ENCODE data around the gene ELP5. TPM values are rescaled to one million over a fixed set of nuclear protein-coding genes. Genes with fewer than 3 reads are reported as not detected.

Gene ELP5
- total and polyA plus RNA-seq, 2 donors (not counting 3 experiments of a cell fraction or from before 2014, with no cell fraction given): 44.4 to 54.7 TPM

DNA sequence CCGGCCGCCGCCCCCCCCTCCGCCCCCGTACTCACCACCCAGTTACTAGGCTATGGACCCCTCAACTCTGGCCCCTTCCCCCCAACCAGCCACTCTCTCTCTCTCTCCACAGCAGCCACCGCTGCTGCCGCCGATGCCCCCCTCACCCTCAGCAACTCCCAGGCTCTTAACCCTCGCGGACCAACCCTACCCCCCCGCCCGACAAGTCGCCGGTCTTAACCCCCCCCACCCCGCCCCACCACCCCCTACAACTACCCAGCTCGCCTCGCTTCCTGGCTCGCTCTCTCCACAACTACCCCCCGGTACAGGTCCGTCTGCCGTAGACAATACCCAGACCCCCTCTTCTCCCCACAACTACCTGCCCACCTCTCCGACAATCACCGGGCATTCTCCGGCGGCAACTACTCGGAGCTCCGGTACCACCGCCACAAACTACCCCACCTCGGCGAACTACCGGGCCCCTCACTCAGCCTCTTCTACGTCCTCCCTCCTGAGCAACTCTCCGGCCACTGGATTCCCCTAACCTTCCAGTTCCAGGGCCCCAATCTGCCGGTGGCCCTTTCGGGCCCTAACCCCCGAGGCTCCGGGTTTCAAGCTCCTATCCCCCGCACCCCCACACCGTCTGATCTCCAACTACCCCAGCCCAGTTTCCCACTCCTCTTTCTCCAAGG, 13.5 kb upstream of the ELP5 start:
- Histone ChIP-seq H3K27me3 (ENCODE audit: control insufficient read depth in 2 of 2, insufficient read depth in 2 of 2, low read length in 2 of 2) (no peaks in the 10 kb centered on the region), H3K27ac (ENCODE audit: insufficient read depth, low read depth, low read length) (peak overlapping the region; percentile 14), H3K9me1 (replicated peaks; ENCODE audit: control insufficient read depth, extremely low read depth, insufficient read depth, low read length) (no peaks in the 10 kb centered on the region), H3K9ac (replicated peaks; ENCODE audit: extremely low read depth, insufficient read depth, low read length) (peak overlapping the region; percentile 71), H4K20me1 (replicated peaks; ENCODE audit: control insufficient read depth, extremely low read depth, insufficient read depth, low read length) (no peaks in the 10 kb centered on the region), H3K36me3 (ENCODE audit: control insufficient read depth in 2 of 2, extremely low read depth in 1 of 2, insufficient read depth in 2 of 2, low read length in 2 of 2) (peaks cover 15 to 24% of the 10 kb centered on the region in 2 experiments), H2AFZ (ENCODE audit: low read depth, low read length) (no peak overlapping the region), H3K4me2 (ENCODE audit: insufficient read depth, low read length) (no peak overlapping the region), H3K79me2 (ENCODE audit: control insufficient read depth, insufficient read depth, low read length) (peaks cover 58% of the 10 kb centered on the region), H3K4me3 (replicated peaks in 1 of 3; ENCODE audit: insufficient read depth in 1 of 3, low read depth in 1 of 3, low read length in 3 of 3) (peak overlapping the region; percentile 71 to 96 (median 83)), H3K4me1 (ENCODE audit: control insufficient read depth, extremely low read depth, insufficient read depth, low read length) (peaks cover 35% of the 10 kb centered on the region), H3K9me3 (replicated peaks; ENCODE audit: control insufficient read depth, insufficient read depth, low read length) (no peaks in the 10 kb centered on the region)
- TF ChIP-seq POLR2AphosphoS5 (IDR thresholded peaks at IDR 0.05; ENCODE audit: insufficient read depth, low read depth, low read length): no peak
- TF ChIP-seq GATA2 (IDR thresholded peaks at IDR 0.05; ENCODE audit: insufficient read depth, insufficient read length, low read depth, low read length): no peak
- no peak for TF ChIP-seq EZH2 (IDR thresholded peaks at IDR 0.05; ENCODE audit: borderline replicate concordance, low read depth, low read length, severe bottlenecking)
- TF ChIP-seq POLR2A (IDR thresholded peaks at IDR 0.05; ENCODE audit: low read depth, low read length): no peak
- TF ChIP-seq FOS (IDR thresholded peaks at IDR 0.05; ENCODE audit: borderline replicate concordance, insufficient read depth, low read length): no peak
- TF ChIP-seq, protein P1, sequence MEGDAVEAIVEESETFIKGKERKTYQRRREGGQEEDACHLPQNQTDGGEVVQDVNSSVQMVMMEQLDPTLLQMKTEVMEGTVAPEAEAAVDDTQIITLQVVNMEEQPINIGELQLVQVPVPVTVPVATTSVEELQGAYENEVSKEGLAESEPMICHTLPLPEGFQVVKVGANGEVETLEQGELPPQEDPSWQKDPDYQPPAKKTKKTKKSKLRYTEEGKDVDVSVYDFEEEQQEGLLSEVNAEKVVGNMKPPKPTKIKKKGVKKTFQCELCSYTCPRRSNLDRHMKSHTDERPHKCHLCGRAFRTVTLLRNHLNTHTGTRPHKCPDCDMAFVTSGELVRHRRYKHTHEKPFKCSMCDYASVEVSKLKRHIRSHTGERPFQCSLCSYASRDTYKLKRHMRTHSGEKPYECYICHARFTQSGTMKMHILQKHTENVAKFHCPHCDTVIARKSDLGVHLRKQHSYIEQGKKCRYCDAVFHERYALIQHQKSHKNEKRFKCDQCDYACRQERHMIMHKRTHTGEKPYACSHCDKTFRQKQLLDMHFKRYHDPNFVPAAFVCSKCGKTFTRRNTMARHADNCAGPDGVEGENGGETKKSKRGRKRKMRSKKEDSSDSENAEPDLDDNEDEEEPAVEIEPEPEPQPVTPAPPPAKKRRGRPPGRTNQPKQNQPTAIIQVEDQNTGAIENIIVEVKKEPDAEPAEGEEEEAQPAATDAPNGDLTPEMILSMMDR (IDR thresholded peaks at IDR 0.05; ENCODE audit: extremely low read depth in 1 of 2, insufficient read depth in 1 of 2, low read depth in 1 of 2, low read length in 2 of 2): no peak
- no peak for TF ChIP-seq JUN (IDR thresholded peaks at IDR 0.05; ENCODE audit: borderline replicate concordance, insufficient read depth, insufficient read length, low read depth)
- no peak for TF ChIP-seq MYC (IDR thresholded peaks at IDR 0.05; ENCODE audit: low read depth, low read length)
- TF ChIP-seq, protein P2, sequence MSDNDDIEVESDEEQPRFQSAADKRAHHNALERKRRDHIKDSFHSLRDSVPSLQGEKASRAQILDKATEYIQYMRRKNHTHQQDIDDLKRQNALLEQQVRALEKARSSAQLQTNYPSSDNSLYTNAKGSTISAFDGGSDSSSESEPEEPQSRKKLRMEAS (IDR thresholded peaks at IDR 0.05; ENCODE audit: insufficient read depth, insufficient read length): no peak
- dilution Hi-C loops (cut with MboI; ENCODE audit: extremely low pct_ligation_motif_present, low sequenced_read_pairs) (no loop called here), intact Hi-C loops (cut with micrococcal nuclease) (loop anchor here (1.0 to 5.0 kb wide), 4 partner anchors 14 to 619 kb away; partner anchors contain the start of genes CYB5D1, ELP5, NAA38 and TMEM88)
- FAIRE-seq (no peak), DNase-seq (ENCODE audit: low read depth, low spot score) (peak; percentile 21)
- BruUV-seq (replicated peaks): no TSS peak
- ChIA-PET POLR2A (interaction anchor here (0.7 to 1.1 kb wide), 2 partner anchors 21 to 204 kb away, joined by 4 to 6 read pairs; no protein-coding TSS in a partner anchor), CTCF (interaction anchor here (1.0 to 3.4 kb wide), 6 partner anchors 14 to 322 kb away, joined by 3 to 34 read pairs (median 3); partner anchors contain the start of genes ACADVL and DLG4)
